ENCODE data around the gene PRDM11.

GRCh38 chr11:45252134-45252856, 105.9 kb downstream of the PRDM11 start:
- TF ChIP-seq CTCF (IDR thresholded peaks at IDR 0.05; ENCODE audit: borderline replicate concordance, extremely low read depth, low read length, poor library complexity, severe bottlenecking) (peak; percentile 67), EZH2 (IDR thresholded peaks at IDR 0.05; ENCODE audit: borderline replicate concordance, low read depth, low read length, severe bottlenecking) (no peak)

Measured in DND-41 (cell line).